AG04450 (cell line): ENCODE results near the gene CAPN3. TPM values are rescaled to one million over a fixed set of nuclear protein-coding genes. Genes with fewer than 3 reads are reported as not detected.

Experiments
- CTCF ChIA-PET: fragments of 300-600, 350-600 bp; formaldehyde crosslinking; extraction: SDS; loops from one replicate; lab custom pipeline; 2022; ENCODE audit warnings: antibody characterized with exemption, inconsistent platforms; lab: Charles Lee
- POLR2A ChIA-PET: fragments of 350-600 bp; formaldehyde crosslinking; extraction: SDS; loops from one replicate; lab custom pipeline; 2021; ENCODE audit warnings: antibody characterized with exemption, inconsistent platforms; lab: Yijun Ruan, JAX
- DNase-seq: peaks from one replicate; pipeline ENCODE4 v3.0.0-alpha.2; 2011; ENCODE audit warnings: low read depth, low spot score
- H3K27ac ChIP-seq: one replicate; pipeline ENCODE4 v1.5.1; 2012; ENCODE audit warnings: low read depth, low read length, control low read depth
- H3K27me3 ChIP-seq: one replicate; pipeline ENCODE4 v1.6.0; 2012; ENCODE audit warnings: low read length; ENCODE audit not compliant: control insufficient read depth, insufficient read depth
- H3K4me3 ChIP-seq: 2 replicates; pipeline ENCODE4 v1.5.1; 2011; ENCODE audit warnings: mild to moderate bottlenecking, low read depth, low read length, control low read depth
- H3K9me3 ChIP-seq: 2 replicates; pipeline ENCODE4 v1.5.1; 2012; ENCODE audit warnings: low read length; ENCODE audit not compliant: control insufficient read depth, insufficient read depth
- CTCF ChIP-seq: IDR thresholded peaks from 2 replicates; pipeline ENCODE4 v1.5.1; 2011; ENCODE audit warnings: low read depth, low read length, control low read depth, inconsistent platforms
- polyA plus RNA-seq: library from polyadenylated mRNA; depleted of rRNA; stranded (reverse); fragments of >200 nt; gene quantifications from 2 replicates; pipeline ENCODE4 v1.2.3, GENCODE V29; 2011

Gene CAPN3
- polyA plus RNA-seq, 1 experiment: 1.2 TPM

GRCh38 chr15:42392309-42393024, 33.2 kb downstream of the CAPN3 start:
- DNase-seq: no peak
- peaks cover 4% of the 10 kb centered on the region for H3K27me3 ChIP-seq
- H3K27ac ChIP-seq: no peak overlapping the region
- no peak for TF ChIP-seq CTCF
- H3K4me3 ChIP-seq: no peak overlapping the region
- POLR2A ChIA-PET: no interaction called here
- H3K9me3 ChIP-seq: no peaks in the 10 kb centered on the region
- CTCF ChIA-PET: no interaction called here

- Histone ChIP-seq H3K27me3 (peaks cover 4% of the 10 kb centered on the region), H3K4me3 (no peak overlapping the region), H3K9me3 (no peaks in the 10 kb centered on the region), H3K27ac (no peak overlapping the region)
- TF ChIP-seq CTCF: no peak
- POLR2A ChIA-PET: interaction anchor here (0.7 kb wide), 1 partner anchor 13 kb away, joined by 4 read pairs; no protein-coding TSS in a partner anchor
- CTCF ChIA-PET: no interaction called here
- DNase-seq: no peak
These were observed 34.8 kb downstream of the CAPN3 start for GRCh38 chr15:42394106-42394505.

GRCh38 chr15:42395838-42396237, 36.5 kb downstream of the CAPN3 start:
- H3K27ac ChIP-seq: no peak overlapping the region
- TF ChIP-seq CTCF: no peak
- H3K27me3 ChIP-seq: no peaks in the 10 kb centered on the region
- ChIA-PET POLR2A (no interaction called here), CTCF (no interaction called here)
- no peak overlapping the region for H3K4me3 ChIP-seq
- H3K9me3 ChIP-seq: no peaks in the 10 kb centered on the region
- no peak for DNase-seq

GRCh38 chr15:42401544-42402454, 42.5 kb downstream of the CAPN3 start:
- ChIA-PET CTCF (no interaction called here), POLR2A (no interaction called here)
- TF ChIP-seq CTCF: no peak
- no peak overlapping the region for H3K27ac ChIP-seq
- DNase-seq: no peak
- no peaks in the 10 kb centered on the region for H3K27me3 ChIP-seq
- no peaks in the 10 kb centered on the region; the same call in 1 of the 2 replicates for H3K9me3 ChIP-seq
- no peak overlapping the region for H3K4me3 ChIP-seq
